Nasal cavity respiratory epithelium epithelial cell of viscerocranial mucosa (primary cell): ENCODE measurements around the gene PRPF4. TPM values are rescaled to one million over a fixed set of nuclear protein-coding genes. Genes with fewer than 3 reads are reported as not detected.

Experiments
- total RNA-seq: library from RNA; depleted of rRNA; stranded (reverse); fragments of >200 nt; gene quantifications from 2 replicates; pipeline ENCODE4 v1.2.3, GENCODE V29; 2014

PRPF4 gene
- total RNA-seq: 49.2 and 59.5 TPM in 2 replicates

GRCh38 chr9:113275157-113276131, at the start of gene PRPF4, which contains the start of gene CDC26:
Gene PRPF4 (plus strand): TSS chr9:113275658. CDS start chr9:113275744, 86 bp downstream.
Gene CDC26 (minus strand): TSS chr9:113275572. CDS start chr9:113272507, 3,065 bp downstream.

GRCh38 chr9:113302792-113303418, 27.4 kb downstream of the PRPF4 start, which contains the start of gene RNF183:
Gene RNF183 (minus strand): TSS chr9:113303376. CDS start chr9:113298184, 5,192 bp downstream.

GRCh38 chr9:113340011-113340699, 64.7 kb downstream of the PRPF4 start, which contains the start of gene WDR31:
Gene WDR31 (minus strand): TSS chr9:113340275. CDS start chr9:113332022, 8,253 bp downstream.

Other genes starting within 250 kb of the PRPF4 start
- 0.68 and 1.8 TPM in 2 replicates for gene ZFP37, start 218.9 kb upstream of the PRPF4 start, total RNA-seq
- 48.1 and 81.7 TPM in 2 replicates for gene SLC31A2, start 124.7 kb upstream of the PRPF4 start, total RNA-seq
- gene FKBP15, start 54.4 kb upstream of the PRPF4 start, total RNA-seq: 12.3 and 27.1 TPM in 2 replicates
- gene SLC31A1, start 54.1 kb upstream of the PRPF4 start, total RNA-seq: 42.5 and 44.1 TPM in 2 replicates
- gene CDC26, start 86 bp upstream of the PRPF4 start, total RNA-seq: 20.5 and 23.8 TPM in 2 replicates
- 0.50 TPM in 1 of 2 replicates, not detected in the other for gene RNF183, start 27.7 kb downstream of the PRPF4 start, total RNA-seq
- gene WDR31, start 64.6 kb downstream of the PRPF4 start, total RNA-seq: 4.1 and 4.8 TPM in 2 replicates
- 6.1 and 6.5 TPM in 2 replicates for gene BSPRY, start 73.9 kb downstream of the PRPF4 start, total RNA-seq
- gene HDHD3, start 101.3 kb downstream of the PRPF4 start, total RNA-seq: 17.1 and 19.4 TPM in 2 replicates
- gene ALAD, start 125.6 kb downstream of the PRPF4 start, total RNA-seq: 2.4 and 12.2 TPM in 2 replicates
- gene POLE3, start 135.0 kb downstream of the PRPF4 start, total RNA-seq: 51.9 and 56.6 TPM in 2 replicates
- gene C9orf43, start 135.1 kb downstream of the PRPF4 start, total RNA-seq: 0.34 and 0.71 TPM in 2 replicates
- 32.0 and 37.6 TPM in 2 replicates for gene RGS3, start 188.1 kb downstream of the PRPF4 start, total RNA-seq